Activated naive CD8-positive, alpha-beta T cell treated with anti-CD3 and anti-CD28 coated beads, Interleukin-2, amount 50 U/mL, for 16 hours (primary cell): ENCODE results near the gene FAM184A.
"Not testable (repeated sequence)": the region's sequence is repeated elsewhere in the genome, so short reads cannot be mapped to it uniquely, and the experiment has no call there.

Source experiments
- DNase-seq: peaks from one replicate; pipeline ENCODE4 v3.0.0-alpha.2; 2020; ENCODE audit warnings: low read depth, low spot score

The FAM184A gene

GRCh38 chr6:119078376-119079282 is at the start of gene FAM184A:
FAM184A (minus strand) TSS chr6:119078664; CDS start chr6:119078299, 365 bp downstream.
- DNase-seq = peak; percentile 29

GRCh38 chr6:119127627-119128026 is 49.2 kb upstream of the FAM184A start:
- no peak for DNase-seq

- no peak for DNase-seq
Observed at GRCh38 chr6:119126826-119127225, 48.4 kb upstream of the FAM184A start.

- no peak for DNase-seq
Observed at GRCh38 chr6:119126140-119126539, 47.7 kb upstream of the FAM184A start.

GRCh38 chr6:119125576-119125975 is 47.1 kb upstream of the FAM184A start:
- no peak for DNase-seq

GRCh38 chr6:119124079-119124824 is 45.8 kb upstream of the FAM184A start:
- DNase-seq = no peak

GRCh38 chr6:119122336-119122735 is 43.9 kb upstream of the FAM184A start:
- DNase-seq = no peak

- DNase-seq = no peak
Observed at GRCh38 chr6:119121367-119121766, 42.9 kb upstream of the FAM184A start.

- DNase-seq = no peak
Observed at GRCh38 chr6:119119989-119120388, 41.5 kb upstream of the FAM184A start.

GRCh38 chr6:119119062-119119461 is 40.6 kb upstream of the FAM184A start:
- DNase-seq = not testable (repeated sequence)

GRCh38 chr6:119116712-119117281 is 38.3 kb upstream of the FAM184A start:
- DNase-seq = no peak

- no peak for DNase-seq
Observed at GRCh38 chr6:119113961-119114360, 35.5 kb upstream of the FAM184A start.

- DNase-seq = no peak
Observed at GRCh38 chr6:119112812-119113530, 34.5 kb upstream of the FAM184A start.

GRCh38 chr6:119110601-119111548 is 32.4 kb upstream of the FAM184A start:
- DNase-seq = peak; percentile 6

GRCh38 chr6:119109654-119110325 is 31.3 kb upstream of the FAM184A start:
- DNase-seq = no peak

- no peak for DNase-seq
Observed at GRCh38 chr6:119108076-119108475, 29.6 kb upstream of the FAM184A start.

GRCh38 chr6:119105282-119105681 is 26.8 kb upstream of the FAM184A start:
- DNase-seq = no peak

- no peak for DNase-seq
Observed at GRCh38 chr6:119102901-119103300, 24.4 kb upstream of the FAM184A start.

GRCh38 chr6:119100115-119100514 is 21.7 kb upstream of the FAM184A start:
- DNase-seq = no peak

GRCh38 chr6:119097815-119098361 is 19.4 kb upstream of the FAM184A start:
- not testable (repeated sequence) for DNase-seq
